GM08714 (cell line): ENCODE data around the gene DMBX1.

Experiments used
- H3K4me3 ChIP-seq: fragments of 200-500 bp; sonication (Bioruptor generic); 2 replicates; pipeline ENCODE4 v1.5.1; 2014; ENCODE audit warnings: mild to moderate bottlenecking, low read length, inconsistent platforms
- ZNF274 ChIP-seq: IDR thresholded peaks from 2 replicates; pipeline ENCODE4 v1.6.1; 2012; ENCODE audit warnings: mild to moderate bottlenecking, low read depth, low read length

DMBX1 gene

GRCh38 chr1:46517010-46517600 lies 27.5 kb downstream of the DMBX1 start:
- no peak for TF ChIP-seq ZNF274

GRCh38 chr1:46517932-46518498 lies 28.4 kb downstream of the DMBX1 start:
- TF ChIP-seq ZNF274 = no peak
- no peak overlapping the region for H3K4me3 ChIP-seq

More at GRCh38 chr1:46517010-46517600, 27.5 kb downstream of the DMBX1 start:
- H3K4me3 ChIP-seq = no peak overlapping the region

GRCh38 chr1:46519209-46519608 lies 29.6 kb downstream of the DMBX1 start:
- H3K4me3 ChIP-seq = no peak overlapping the region
- no peak for TF ChIP-seq ZNF274

GRCh38 chr1:46520063-46520911 lies 30.7 kb downstream of the DMBX1 start:
- H3K4me3 ChIP-seq = no peak overlapping the region
- no peak for TF ChIP-seq ZNF274

- TF ChIP-seq ZNF274 = no peak
- no peak overlapping the region for H3K4me3 ChIP-seq
Observed at GRCh38 chr1:46521414-46521813, 31.8 kb downstream of the DMBX1 start.

- no peak for TF ChIP-seq ZNF274
- no peak overlapping the region for H3K4me3 ChIP-seq
Observed at GRCh38 chr1:46522184-46522968, 32.7 kb downstream of the DMBX1 start.

- H3K4me3 ChIP-seq = no peak overlapping the region
- TF ChIP-seq ZNF274 = no peak
Observed at GRCh38 chr1:46522969-46523320, 33.3 kb downstream of the DMBX1 start.

GRCh38 chr1:46523496-46524353 lies 34.1 kb downstream of the DMBX1 start:
- TF ChIP-seq ZNF274 = no peak

GRCh38 chr1:46524843-46525242 lies 35.2 kb downstream of the DMBX1 start:
- H3K4me3 ChIP-seq = no peak overlapping the region
- TF ChIP-seq ZNF274 = no peak

More at GRCh38 chr1:46523496-46524353, 34.1 kb downstream of the DMBX1 start:
- no peak overlapping the region for H3K4me3 ChIP-seq

- no peak overlapping the region for H3K4me3 ChIP-seq
- TF ChIP-seq ZNF274 = no peak
Observed at GRCh38 chr1:46525253-46525983, 35.8 kb downstream of the DMBX1 start.

- no peak overlapping the region for H3K4me3 ChIP-seq
- TF ChIP-seq ZNF274 = no peak
Observed at GRCh38 chr1:46526013-46526690, 36.5 kb downstream of the DMBX1 start.

- H3K4me3 ChIP-seq = no peak overlapping the region
- TF ChIP-seq ZNF274 = no peak
Observed at GRCh38 chr1:46526691-46527291, 37.2 kb downstream of the DMBX1 start.
